NCI-H2029 treated with DMSO at 0.1 percent for 48 hours (cell line): ENCODE results near the gene C8A.
A peak's percentile ranks its signal among the peaks of the same experiment; 100 is the strongest.

ENCODE experiments used
- DNase-seq: peaks from one replicate; lab custom pipeline; 2025; lab: John Stamatoyannopoulos, UW

The C8A gene

GRCh38 chr1:56894014-56894413 is 39.4 kb downstream of the C8A start:
- no peak for DNase-seq

- DNase-seq: no peak
These were observed 42.8 kb downstream of the C8A start for GRCh38 chr1:56897150-56898004.

- no peak for DNase-seq
These were observed 43.4 kb downstream of the C8A start for GRCh38 chr1:56898005-56898373.

GRCh38 chr1:56898879-56899278 is 44.3 kb downstream of the C8A start:
- DNase-seq: no peak

GRCh38 chr1:56901716-56902115 is 47.1 kb downstream of the C8A start:
- no peak for DNase-seq

- DNase-seq: no peak
These were observed 49.2 kb downstream of the C8A start for GRCh38 chr1:56903778-56904177.

GRCh38 chr1:56904663-56905397 is 50.2 kb downstream of the C8A start:
- DNase-seq: no peak

- no peak for DNase-seq
These were observed 51.1 kb downstream of the C8A start for GRCh38 chr1:56905667-56906066.

- no peak for DNase-seq
These were observed 54.1 kb downstream of the C8A start for GRCh38 chr1:56908619-56909221.

- DNase-seq: no peak
These were observed 55.9 kb downstream of the C8A start for GRCh38 chr1:56910441-56910985.

GRCh38 chr1:56911098-56911938 is 56.7 kb downstream of the C8A start:
- DNase-seq: no peak

- DNase-seq: no peak
These were observed 57.7 kb downstream of the C8A start for GRCh38 chr1:56912325-56912724.

- peak; percentile 76 for DNase-seq
These were observed 61.4 kb downstream of the C8A start for GRCh38 chr1:56915960-56916359.

GRCh38 chr1:56916630-56917029 is 62.0 kb downstream of the C8A start:
- no peak for DNase-seq

GRCh38 chr1:56917356-56917755 is 62.8 kb downstream of the C8A start:
- DNase-seq: no peak

GRCh38 chr1:56920591-56921001 is 66.0 kb downstream of the C8A start:
- DNase-seq: no peak

GRCh38 chr1:56921479-56921878 is 66.9 kb downstream of the C8A start:
- no peak for DNase-seq

GRCh38 chr1:56922070-56922469 is 67.5 kb downstream of the C8A start:
- no peak for DNase-seq

GRCh38 chr1:56922507-56922906 is 67.9 kb downstream of the C8A start:
- DNase-seq: no peak

GRCh38 chr1:56923201-56923600 is 68.6 kb downstream of the C8A start:
- no peak for DNase-seq

GRCh38 chr1:56924116-56924515 is 69.5 kb downstream of the C8A start:
- no peak for DNase-seq

GRCh38 chr1:56925193-56925592 is 70.6 kb downstream of the C8A start:
- no peak for DNase-seq
